HG03095 (cell line): ENCODE measurements around the gene DGKG.
A peak's percentile ranks its signal among the peaks of the same experiment; 100 is the strongest.

Experiments used
- ATAC-seq: cut with Tn5 transposase; IDR thresholded peaks from one replicate; pipeline ENCODE4 v1.9.1; 2021; ENCODE audit warnings: moderate library complexity; ENCODE audit not compliant: unreplicated experiment

The DGKG gene

GRCh38 chr3:186118692-186119091, 243.3 kb downstream of the DGKG start:
- ATAC-seq = no peak

GRCh38 chr3:186117521-186118134, 244.4 kb downstream of the DGKG start:
- ATAC-seq = no peak

GRCh38 chr3:186115239-186115996, 246.6 kb downstream of the DGKG start:
- ATAC-seq = no peak

DNA sequence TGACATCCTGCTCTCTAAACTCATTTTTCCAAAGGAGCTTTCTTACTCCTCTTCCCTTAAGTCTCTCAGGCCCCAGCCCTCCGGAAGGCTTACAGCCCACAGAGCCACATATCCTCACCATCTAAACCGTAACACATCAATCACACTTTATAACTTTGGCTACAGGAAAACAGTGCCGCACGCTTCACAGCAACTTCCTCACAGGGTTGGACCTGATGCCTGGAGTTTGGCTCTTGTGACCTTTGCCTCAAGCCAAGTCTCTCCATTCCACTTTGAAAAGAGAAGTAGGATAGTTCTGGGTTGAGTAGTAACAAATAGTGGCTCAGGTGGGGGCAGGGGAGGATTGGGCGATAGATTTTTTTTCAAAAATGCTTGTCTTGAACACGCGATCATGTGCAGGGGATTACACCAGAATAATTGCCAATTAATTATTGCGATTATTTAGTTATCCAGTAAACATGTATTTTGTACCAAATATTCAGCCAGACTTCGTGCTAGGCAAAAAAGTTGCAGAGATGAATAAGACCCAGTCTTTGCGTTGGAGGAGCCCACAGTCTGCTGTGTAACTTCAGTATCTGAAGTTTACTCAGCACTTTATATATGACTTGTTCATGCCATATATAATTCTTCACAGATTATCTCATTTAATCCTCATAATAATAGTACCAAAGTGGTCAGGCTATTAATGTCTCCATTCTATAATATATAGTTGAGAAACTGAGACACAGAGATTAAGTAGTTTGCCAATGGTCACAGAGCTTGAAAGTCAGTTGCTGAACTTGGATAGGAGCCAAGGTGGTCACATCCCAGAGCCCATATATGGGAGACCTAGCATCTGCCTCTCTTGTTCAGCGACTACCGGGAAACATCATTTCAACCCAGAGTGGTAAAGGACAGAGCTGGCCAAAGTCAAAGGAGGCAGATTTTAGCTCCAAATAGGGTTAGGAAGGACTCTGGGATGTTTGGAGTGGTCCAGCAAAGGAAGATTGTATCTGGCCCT, 250.8 kb downstream of the DGKG start:
- ATAC-seq = no peak

DNA sequence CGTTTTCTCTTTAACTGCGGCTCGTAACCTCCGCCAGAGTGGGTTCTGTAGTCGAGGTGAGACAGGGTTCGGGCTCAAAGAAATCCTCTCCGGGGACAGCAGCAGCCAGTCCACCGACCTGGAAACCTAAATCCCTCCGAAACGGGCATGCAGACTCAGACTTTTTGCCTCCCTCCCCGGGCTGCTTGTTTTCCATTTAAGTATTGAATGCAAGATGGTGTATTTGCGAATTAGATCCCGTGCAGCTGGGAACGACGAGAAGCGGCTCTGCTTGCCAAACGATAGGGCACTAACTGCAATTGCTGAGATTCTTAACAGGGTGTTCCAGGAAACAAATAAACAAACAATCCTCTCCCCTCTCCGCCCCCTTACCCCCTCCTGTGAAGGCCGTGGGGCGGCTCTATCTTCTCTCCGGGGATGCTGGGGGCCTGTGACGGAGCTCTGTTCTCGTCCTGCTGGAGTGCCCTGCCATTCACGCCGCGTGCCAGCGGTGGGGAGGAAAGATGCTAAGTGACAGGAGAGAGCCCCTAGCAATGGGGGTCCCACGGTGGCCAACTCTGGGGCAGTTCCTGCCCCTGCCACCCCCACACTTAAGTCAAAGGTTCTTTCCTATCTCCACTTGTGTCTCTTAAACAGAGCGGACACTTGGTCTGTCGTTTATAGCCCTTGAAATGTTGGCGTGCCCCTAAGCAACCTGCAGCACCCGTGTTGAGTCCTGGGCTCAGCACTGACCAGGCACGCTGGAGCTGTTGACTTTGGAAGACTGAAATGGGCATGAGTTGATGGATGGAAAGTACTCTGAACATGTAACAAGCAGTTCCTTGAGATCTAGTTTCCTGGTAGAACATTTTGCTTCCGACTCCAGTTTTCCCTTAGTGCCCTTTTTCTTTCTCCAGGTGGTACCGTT, 251.9 kb downstream of the DGKG start:
- ATAC-seq = no peak

- ATAC-seq = peak; percentile 90
Measured at GRCh38 chr3:186108941-186109865, 252.8 kb downstream of the DGKG start, which contains the start of gene ETV5. TSS of gene ETV5 (minus strand) at chr3:186109089. CDS start at chr3:186105868, 3,221 bp downstream.

- no peak for ATAC-seq
Measured at GRCh38 chr3:186108106-186108940, 253.7 kb downstream of the DGKG start.

- ATAC-seq = peak; percentile 28
Measured at GRCh38 chr3:186107215-186108105, 254.6 kb downstream of the DGKG start.

DNA sequence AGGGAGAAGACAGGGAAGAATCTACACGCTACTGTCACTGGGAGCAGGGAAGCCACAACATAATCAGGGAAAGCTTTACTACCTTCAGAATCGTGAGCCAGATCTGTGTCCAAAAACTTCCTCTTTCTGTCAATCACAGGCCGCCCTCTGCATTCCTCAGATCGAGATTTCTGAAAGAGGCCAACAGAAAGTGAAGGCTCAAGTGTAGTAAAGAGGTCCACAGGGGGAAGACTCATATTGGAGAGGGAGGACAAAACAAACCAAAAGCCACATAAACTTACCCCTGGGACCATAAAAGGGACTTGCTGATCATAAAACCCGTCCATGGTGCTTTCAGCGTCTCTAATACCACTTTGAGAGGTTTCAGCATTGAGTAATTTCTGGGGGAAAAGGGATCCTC, 256.5 kb downstream of the DGKG start:
- no peak for ATAC-seq

GRCh38 chr3:186102687-186103086, 259.3 kb downstream of the DGKG start:
- ATAC-seq = no peak

DNA sequence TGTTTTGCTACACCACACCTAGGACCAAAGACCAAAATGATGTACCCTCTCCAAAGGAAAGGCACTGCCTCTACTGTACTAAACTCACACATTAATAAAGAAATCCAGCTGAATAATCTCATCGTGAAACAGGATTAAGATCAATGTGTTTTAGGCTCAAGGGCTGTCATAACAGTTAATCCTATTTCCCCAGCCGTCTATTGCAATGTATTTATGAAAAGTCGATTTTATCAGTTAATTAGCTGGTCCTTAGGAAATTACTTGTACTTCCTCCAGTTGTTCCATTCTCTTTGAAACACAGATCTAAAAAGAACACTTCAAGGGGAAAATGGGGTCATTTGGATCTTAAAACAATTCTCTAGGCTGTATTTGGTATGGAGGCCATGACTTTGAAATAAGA, 261.6 kb downstream of the DGKG start:
- no peak for ATAC-seq

- no peak for ATAC-seq
Measured at GRCh38 chr3:186099178-186099577, 262.9 kb downstream of the DGKG start.

DNA sequence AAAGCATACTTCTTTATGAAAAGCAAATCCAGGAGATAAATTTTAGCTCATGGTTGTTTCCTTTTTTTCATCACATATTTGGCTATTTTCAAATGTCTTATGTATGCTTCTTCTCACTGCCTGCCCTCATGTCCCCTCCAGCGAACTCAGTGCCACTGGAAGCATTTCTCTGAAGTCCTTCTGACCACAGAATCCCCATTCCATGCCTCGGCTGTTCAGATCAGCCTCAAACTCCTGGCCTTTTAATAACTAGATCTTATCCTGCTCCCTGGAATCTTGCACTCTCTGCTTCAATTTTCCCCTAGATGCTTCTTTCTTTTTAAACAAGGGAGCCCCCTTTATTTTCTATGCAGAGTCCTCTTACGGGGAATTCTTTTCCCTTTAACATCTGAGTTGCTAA, 263.3 kb downstream of the DGKG start:
- ATAC-seq = no peak

GRCh38 chr3:186097663-186098451, 264.2 kb downstream of the DGKG start:
- ATAC-seq = no peak

DNA sequence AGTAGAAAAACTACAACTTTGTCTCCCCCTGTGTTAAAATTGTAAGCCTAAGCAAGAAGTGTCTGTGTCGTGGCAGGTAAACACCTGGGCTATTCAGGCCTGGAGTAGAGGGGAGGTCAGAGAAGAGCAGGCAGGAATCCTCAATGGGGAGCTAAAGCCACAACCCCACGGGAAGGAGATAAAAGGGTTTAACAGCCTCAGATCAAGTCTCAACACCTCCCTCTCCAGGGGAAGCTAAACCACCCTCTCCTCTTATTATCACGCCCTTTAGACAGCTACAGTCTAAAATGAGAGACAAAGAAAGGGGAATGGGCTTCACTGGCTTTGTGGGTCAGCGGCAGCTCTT, 264.7 kb downstream of the DGKG start:
- ATAC-seq = no peak
